A549 (cell line): ENCODE results near the gene DLGAP1. TPM values are rescaled to one million over a fixed set of nuclear protein-coding genes. Genes with fewer than 3 reads are reported as not detected.

ENCODE experiments used
- ATAC-seq, 2 experiments: fragments of 200-7000 bp in 1 of 2; fragments of >200 bp in 1 of 2; cut with Nextera tagmentation in 1 of 2; cut with Tn5 transposase in 1 of 2; 3 replicates each; pipeline versions ENCODE4 v1.8.0 to v1.9.1; 2018 to 2020; ENCODE audit warnings: mild to moderate bottlenecking in 1 of 2, moderate library complexity in 1 of 2
- CTCF ChIA-PET: fragments of 300-600 bp; sonication (Branson Sonifier 250); formaldehyde crosslinking; extraction: SDS; loops from one replicate; lab custom pipeline; 2021; ENCODE audit warnings: antibody characterized with exemption, inconsistent platforms; lab: Yijun Ruan, JAX
- POLR2A ChIA-PET: fragments of 350-600 bp; formaldehyde crosslinking; extraction: SDS; loops from one replicate; lab custom pipeline; 2021; ENCODE audit warnings: antibody characterized with exemption, inconsistent platforms; lab: Yijun Ruan, JAX
- DNase-seq, 2 experiments: peaks; one replicate each; pipeline versions ENCODE4 v3.0.0 to v3.0.0-alpha.2; 2011 to 2016; ENCODE audit warnings: low read depth in 1 of 2, low spot score in 1 of 2
- FAIRE-seq: peaks from 2 replicates; lab custom pipeline; 2011; peaks lifted over from hg19 to GRCh38; lab: Jason Lieb, UNC
- H3K27ac ChIP-seq, 2 experiments: fragments of >200 bp; sonication (Bioruptor Twin); formaldehyde crosslinking; 3 replicates each; pipeline ENCODE4 v1.5.1; 2016 to 2017
- H3K4me1 ChIP-seq: fragments of >200 bp; sonication (Bioruptor Twin); formaldehyde crosslinking; 3 replicates; pipeline ENCODE4 v1.6.1; 2016
- H3K4me2 ChIP-seq: fragments of >200 bp; sonication (Bioruptor Twin); formaldehyde crosslinking; 3 replicates; pipeline ENCODE4 v1.6.1; 2016
- H3K4me3 ChIP-seq: fragments of >200 bp; sonication (Bioruptor Twin); formaldehyde crosslinking; 3 replicates; pipeline ENCODE4 v1.5.1; 2016
- H3K9me3 ChIP-seq: fragments of >200 bp; sonication (Bioruptor Twin); formaldehyde crosslinking; 3 replicates; pipeline ENCODE4 v1.6.1; 2016
- BHLHE40 ChIP-seq: IDR thresholded peaks from 2 replicates; pipeline ENCODE4 v1.6.1; 2012; ENCODE audit warnings: low read depth, low read length, inconsistent platforms
- CBX8 ChIP-seq: fragments of 200-600 bp; sonication (generic); IDR thresholded peaks from 2 replicates; pipeline ENCODE4 v1.6.1; 2016
- CEBPB ChIP-seq, 2 experiments: fragments of >200 bp in 1 of 2; sonication (Bioruptor Twin) in 1 of 2; formaldehyde crosslinking in 1 of 2; IDR thresholded peaks; 2 replicates each; pipeline ENCODE4 v1.6.1; 2012 to 2016
- CHD2 ChIP-seq: fragments of 150-350 bp; IDR thresholded peaks from 2 replicates; pipeline ENCODE4 v1.6.1; 2014; ENCODE audit warnings: low read length; ENCODE audit not compliant: partially characterized antibody
- EHMT2 ChIP-seq: fragments of 200-600 bp; sonication (generic); IDR thresholded peaks from 2 replicates; pipeline ENCODE4 v1.6.1; 2016; ENCODE audit warnings: antibody characterized with exemption, low read depth, mild to moderate bottlenecking, moderate library complexity
- EP300 ChIP-seq, 2 experiments: fragments of >200 bp; sonication (Bioruptor Twin); formaldehyde crosslinking; IDR thresholded peaks; 2 replicates in 1 of 2; 3 replicates in 1 of 2; pipeline ENCODE4 v1.6.1; 2016 to 2017
- FOSL2 ChIP-seq, 2 experiments: fragments of 450-650 bp in 1 of 2; fragments of >200 bp in 1 of 2; sonication (Bioruptor Twin) in 1 of 2; formaldehyde crosslinking; IDR thresholded peaks; 2 replicates each; pipeline versions ENCODE4 v1.5.0 to v1.6.1; 2016 to 2020; ENCODE audit warnings: mild to moderate bottlenecking in 1 of 2, moderate library complexity in 1 of 2
- HOXA7 ChIP-seq: fragments of 250-450 bp; sonication (Bioruptor Pico); IDR thresholded peaks from 2 replicates; pipeline ENCODE4 v1.5.0; 2020; ENCODE audit warnings: mild to moderate bottlenecking, moderate library complexity
- NFE2L2 ChIP-seq: fragments of 150-350 bp; conservative IDR thresholded peaks from 2 replicates; pipeline ENCODE4 v1.6.1; 2014; ENCODE audit warnings: low read length
- NPAS2 ChIP-seq: fragments of 250-450 bp; sonication (Bioruptor Pico); IDR thresholded peaks from 2 replicates; pipeline ENCODE4 v1.8.0; 2022; ENCODE audit warnings: mild to moderate bottlenecking, moderate library complexity, borderline replicate concordance
- PHF8 ChIP-seq: fragments of 200-600 bp; sonication (generic); IDR thresholded peaks from 2 replicates; pipeline ENCODE4 v1.6.1; 2016; ENCODE audit warnings: low read depth, mild to moderate bottlenecking, antibody characterized with exemption, moderate library complexity, borderline replicate concordance
- POLR2A ChIP-seq: IDR thresholded peaks from 2 replicates; pipeline ENCODE4 v1.6.1; 2012; ENCODE audit warnings: mild to moderate bottlenecking, low read length
- RAD21 ChIP-seq, 2 experiments: fragments of >200 bp in 1 of 2; sonication (Bioruptor Twin) in 1 of 2; formaldehyde crosslinking in 1 of 2; IDR thresholded peaks in 1 of 2; conservative IDR thresholded peaks in 1 of 2; 2 replicates in 1 of 2; 3 replicates in 1 of 2; pipeline ENCODE4 v1.6.1; 2012 to 2018; ENCODE audit warnings: inconsistent platforms in 1 of 2
- SMC3 ChIP-seq: fragments of >200 bp; sonication (Bioruptor Twin); formaldehyde crosslinking; IDR thresholded peaks from 3 replicates; pipeline ENCODE4 v1.6.1; 2018; ENCODE audit warnings: inconsistent platforms
- TFCP2L1 ChIP-seq: fragments of 250-450 bp; sonication (Bioruptor Pico); IDR thresholded peaks from 2 replicates; pipeline ENCODE4 v1.5.0; 2021; ENCODE audit warnings: mild to moderate bottlenecking
- ZNF302 ChIP-seq: fragments of 250-450 bp; sonication (Bioruptor Pico); IDR thresholded peaks from 2 replicates; pipeline ENCODE4 v1.9.0; 2021; ENCODE audit warnings: inconsistent platforms, mild to moderate bottlenecking, moderate library complexity
- WGBS: methylation state at CpG from one replicate; pipeline ENCODE4 v1.1.6; 2017; ENCODE audit errors: missing lambda C conversion rate; 5-methylcytosine and 5-hydroxymethylcytosine counted together
- polyA plus RNA-seq, 4 experiments: library from polyadenylated mRNA; depleted of rRNA in 3 of 4; stranded (reverse); fragments of >200 nt; fragmentation: RNase III in 1 of 4; extraction: RNeasy Plus Mini Kit Qiagen cat#74134 plus additional on column Dnase treatment in 1 of 4; gene quantifications; 2 replicates in 3 of 4; 3 replicates in 1 of 4; pipeline ENCODE4 v1.2.3, GENCODE V29; 2011 to 2017
- TF ChIP-seq, protein P1 (sequence below): fragments of 250-450 bp; sonication (Bioruptor Pico); IDR thresholded peaks from 2 replicates; pipeline ENCODE4 v1.5.0; 2020; ENCODE audit warnings: low read depth, mild to moderate bottlenecking, moderate library complexity
- TF ChIP-seq, protein P2 (sequence below): fragments of 150-350 bp; IDR thresholded peaks from 2 replicates; pipeline ENCODE4 v1.6.1; 2014; ENCODE audit warnings: low read depth, mild to moderate bottlenecking, low read length
- TF ChIP-seq, protein P3 (sequence below): IDR thresholded peaks from 2 replicates; pipeline ENCODE4 v1.6.1; 2012; ENCODE audit warnings: low read depth, borderline replicate concordance
- TF ChIP-seq, protein P4 (sequence below): fragments of >200 bp; sonication (Bioruptor Twin); formaldehyde crosslinking; IDR thresholded peaks from 3 replicates; pipeline ENCODE4 v1.5.1; 2016

DLGAP1 gene
- polyA plus RNA-seq, 2 of the 4 experiments (the other 2 are of a cell fraction), result 0.04 to 0.12 TPM

DNA sequence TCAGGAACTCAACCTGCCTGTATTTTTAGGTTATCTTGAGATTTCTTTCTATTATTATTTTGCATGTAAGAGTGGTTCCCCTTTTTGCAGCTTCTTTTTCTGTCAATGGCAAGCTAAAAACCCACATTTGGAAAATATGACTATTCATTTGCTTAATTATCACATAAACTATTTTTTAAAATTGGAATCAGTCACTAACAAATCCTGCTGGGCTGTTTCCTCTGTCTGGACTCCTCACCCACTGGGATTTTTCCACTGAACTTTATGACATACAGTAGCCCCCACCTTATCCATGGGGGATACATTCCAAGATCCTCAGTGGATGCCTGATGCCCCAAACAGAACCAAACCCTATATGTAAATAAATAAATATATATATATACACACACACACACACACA lies 447.3 kb downstream of the DLGAP1 start:
- DNase-seq (no peak), ATAC-seq (no peak), FAIRE-seq (no peak)
- Histone ChIP-seq H3K27ac (no peak overlapping the region), H3K4me2 (no peak overlapping the region), H3K4me3 (no peak overlapping the region), H3K9me3 (no peaks in the 10 kb centered on the region), H3K4me1 (0 out of 3 replicates have a peak, but pooled peaks cover 4% of the 10 kb centered on the region)
- CTCF ChIA-PET, result no interaction called here
- TF ChIP-seq ZNF302 (CRISPR knock-in tag), result no peak
- no peak for TF ChIP-seq EHMT2
- no peak for TF ChIP-seq HOXA7 (CRISPR knock-in tag)
- TF ChIP-seq NPAS2 (CRISPR knock-in tag), result no peak
- TF ChIP-seq PHF8, result no peak
- no peak for TF ChIP-seq EP300 (IDR thresholded peaks at IDR 0.05)
- no peak for TF ChIP-seq CEBPB (IDR thresholded peaks at IDR 0.05)
- TF ChIP-seq, protein P1, sequence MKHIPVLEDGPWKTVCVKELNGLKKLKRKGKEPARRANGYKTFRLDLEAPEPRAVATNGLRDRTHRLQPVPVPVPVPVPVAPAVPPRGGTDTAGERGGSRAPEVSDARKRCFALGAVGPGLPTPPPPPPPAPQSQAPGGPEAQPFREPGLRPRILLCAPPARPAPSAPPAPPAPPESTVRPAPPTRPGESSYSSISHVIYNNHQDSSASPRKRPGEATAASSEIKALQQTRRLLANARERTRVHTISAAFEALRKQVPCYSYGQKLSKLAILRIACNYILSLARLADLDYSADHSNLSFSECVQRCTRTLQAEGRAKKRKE (CRISPR knock-in tag), result no peak
- TF ChIP-seq POLR2A, result no peak
- TF ChIP-seq, protein P2, sequence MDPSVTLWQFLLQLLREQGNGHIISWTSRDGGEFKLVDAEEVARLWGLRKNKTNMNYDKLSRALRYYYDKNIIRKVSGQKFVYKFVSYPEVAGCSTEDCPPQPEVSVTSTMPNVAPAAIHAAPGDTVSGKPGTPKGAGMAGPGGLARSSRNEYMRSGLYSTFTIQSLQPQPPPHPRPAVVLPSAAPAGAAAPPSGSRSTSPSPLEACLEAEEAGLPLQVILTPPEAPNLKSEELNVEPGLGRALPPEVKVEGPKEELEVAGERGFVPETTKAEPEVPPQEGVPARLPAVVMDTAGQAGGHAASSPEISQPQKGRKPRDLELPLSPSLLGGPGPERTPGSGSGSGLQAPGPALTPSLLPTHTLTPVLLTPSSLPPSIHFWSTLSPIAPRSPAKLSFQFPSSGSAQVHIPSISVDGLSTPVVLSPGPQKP, result no peak
- no peak for TF ChIP-seq CBX8
- TF ChIP-seq TFCP2L1 (CRISPR knock-in tag), result no peak
- no peak for TF ChIP-seq BHLHE40
- POLR2A ChIA-PET, result no interaction called here

DNA sequence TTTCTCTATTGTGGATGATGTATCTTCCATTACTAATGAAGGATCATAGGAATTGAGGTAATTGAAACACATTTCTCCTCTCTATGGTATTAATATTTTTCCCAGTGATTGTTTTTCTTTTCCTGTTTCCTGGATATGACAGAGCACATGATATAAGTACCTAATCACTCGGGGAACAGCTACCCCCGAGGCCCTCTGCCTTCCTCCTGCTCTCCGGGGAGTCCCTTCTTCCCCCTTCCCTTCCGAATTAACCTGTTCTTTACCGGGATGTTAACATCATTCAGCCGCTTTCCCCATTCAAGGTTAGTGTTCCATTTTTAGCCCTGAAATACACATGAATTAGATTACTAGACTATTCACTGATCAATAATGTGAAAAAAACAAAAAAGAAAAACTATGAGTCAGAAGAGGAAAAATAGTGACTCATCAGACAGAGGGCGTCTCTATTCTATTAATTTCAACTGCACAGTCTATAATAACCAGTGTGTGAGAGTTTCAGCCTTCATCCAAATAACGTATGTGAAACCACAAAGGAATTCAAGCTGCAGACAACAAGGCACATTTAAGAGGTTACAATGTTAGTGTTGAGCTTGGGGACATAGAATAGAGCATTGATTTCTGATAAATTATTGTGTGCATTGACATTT lies 450.8 kb downstream of the DLGAP1 start:
- no peak overlapping the region for H3K27ac ChIP-seq
- DNase-seq (no peak), FAIRE-seq (no peak), ATAC-seq (no peak)
- 45% methylated on average over 8 of the region's 8 CpGs for WGBS
- no peak overlapping the region for H3K4me2 ChIP-seq
- H3K9me3 ChIP-seq, result no peaks in the 10 kb centered on the region
- ChIA-PET CTCF (interaction anchor here (2.5 kb wide), 1 partner anchor 9 kb away, joined by 10 read pairs; no protein-coding TSS in a partner anchor), POLR2A (no interaction called here)
- 0 out of 3 replicates have a peak, but pooled peaks cover 4% of the 10 kb centered on the region for H3K4me1 ChIP-seq
- H3K4me3 ChIP-seq, result no peak overlapping the region
- TF ChIP-seq FOSL2 (IDR thresholded peaks at IDR 0.05) (no peak), FOSL2 (CRISPR knock-in tag; IDR thresholded peaks at IDR 0.05) (peak; percentile 70), CHD2 (no peak)

DNA sequence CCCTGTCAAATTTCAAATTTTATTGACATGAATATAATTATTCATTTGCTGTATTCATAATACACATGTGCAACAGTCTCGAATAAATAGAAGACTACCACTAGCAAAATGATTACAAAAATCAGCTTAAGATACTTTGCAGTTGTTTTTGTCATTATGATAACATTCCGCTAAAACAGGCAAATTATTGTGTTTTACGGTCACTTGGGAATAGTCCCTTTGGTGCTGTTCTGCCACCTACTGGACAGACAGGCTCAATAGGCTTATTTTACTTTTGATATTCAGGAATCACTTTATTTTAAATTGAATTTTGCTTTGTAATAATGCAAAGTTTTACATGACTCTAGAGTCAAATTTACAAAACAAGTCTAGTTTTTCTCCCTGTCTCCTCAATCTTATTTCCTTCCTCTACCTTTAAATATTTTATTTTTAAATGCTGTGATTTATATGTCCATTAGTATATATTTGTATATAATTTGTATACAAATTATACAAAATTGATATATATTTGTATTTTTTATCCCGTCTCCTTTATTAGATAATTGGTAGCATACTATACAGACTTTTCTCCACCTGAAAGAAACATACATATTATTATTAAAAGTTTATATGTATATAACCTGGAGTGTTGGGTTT lies 456.3 kb downstream of the DLGAP1 start:
- ChIA-PET POLR2A (no interaction called here), CTCF (interaction anchor here (0.7 to 4.0 kb wide), 15 partner anchors 11 to 1527 kb away, joined by 3 to 35 read pairs (median 4); no protein-coding TSS in a partner anchor)
- FAIRE-seq, result no peak
- 6% methylated on average over 4 of the region's 4 CpGs for WGBS
- TF ChIP-seq, protein P3, sequence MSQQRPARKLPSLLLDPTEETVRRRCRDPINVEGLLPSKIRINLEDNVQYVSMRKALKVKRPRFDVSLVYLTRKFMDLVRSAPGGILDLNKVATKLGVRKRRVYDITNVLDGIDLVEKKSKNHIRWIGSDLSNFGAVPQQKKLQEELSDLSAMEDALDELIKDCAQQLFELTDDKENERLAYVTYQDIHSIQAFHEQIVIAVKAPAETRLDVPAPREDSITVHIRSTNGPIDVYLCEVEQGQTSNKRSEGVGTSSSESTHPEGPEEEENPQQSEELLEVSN, result no peak
- TF ChIP-seq RAD21 (conservative IDR thresholded peaks at IDR 0.05 in 1 of 2, IDR thresholded peaks at IDR 0.05 in 1 of 2) (peak; percentile 82 to 84), SMC3 (peak; percentile 74), NFE2L2 (no peak)
- TF ChIP-seq, protein P4, sequence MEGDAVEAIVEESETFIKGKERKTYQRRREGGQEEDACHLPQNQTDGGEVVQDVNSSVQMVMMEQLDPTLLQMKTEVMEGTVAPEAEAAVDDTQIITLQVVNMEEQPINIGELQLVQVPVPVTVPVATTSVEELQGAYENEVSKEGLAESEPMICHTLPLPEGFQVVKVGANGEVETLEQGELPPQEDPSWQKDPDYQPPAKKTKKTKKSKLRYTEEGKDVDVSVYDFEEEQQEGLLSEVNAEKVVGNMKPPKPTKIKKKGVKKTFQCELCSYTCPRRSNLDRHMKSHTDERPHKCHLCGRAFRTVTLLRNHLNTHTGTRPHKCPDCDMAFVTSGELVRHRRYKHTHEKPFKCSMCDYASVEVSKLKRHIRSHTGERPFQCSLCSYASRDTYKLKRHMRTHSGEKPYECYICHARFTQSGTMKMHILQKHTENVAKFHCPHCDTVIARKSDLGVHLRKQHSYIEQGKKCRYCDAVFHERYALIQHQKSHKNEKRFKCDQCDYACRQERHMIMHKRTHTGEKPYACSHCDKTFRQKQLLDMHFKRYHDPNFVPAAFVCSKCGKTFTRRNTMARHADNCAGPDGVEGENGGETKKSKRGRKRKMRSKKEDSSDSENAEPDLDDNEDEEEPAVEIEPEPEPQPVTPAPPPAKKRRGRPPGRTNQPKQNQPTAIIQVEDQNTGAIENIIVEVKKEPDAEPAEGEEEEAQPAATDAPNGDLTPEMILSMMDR, result peak; percentile 75
- H3K9me3 ChIP-seq, result peaks cover 5% of the 10 kb centered on the region; the same call in 1 of the 3 replicates
- peak overlapping the region in 1 of 2 experiments; percentile 47; a peak in 2 of 6 replicates for H3K27ac ChIP-seq
- peak in 1 of 2 experiments; percentile 70 for DNase-seq
- peak overlapping the region; percentile 51; the same call in 1 of the 3 replicates for H3K4me2 ChIP-seq
- H3K4me1 ChIP-seq, result peaks cover 19% of the 10 kb centered on the region
- ATAC-seq, result 0 out of 6 replicates have a peak, but pooled peaks of 1 of the 2 experiments have one; percentile 49
- H3K4me3 ChIP-seq, result no peak overlapping the region
